GM18909 (cell line): Measurements from ENCODE around the gene C2orf72.
"Not testable (repeated sequence)": the region's sequence is repeated elsewhere in the genome, so short reads cannot be mapped to it uniquely, and the experiment has no call there.

ENCODE experiments used
- ATAC-seq: cut with Tn5 transposase; IDR thresholded peaks from one replicate; pipeline ENCODE4 v1.9.1; 2021; ENCODE audit warnings: mild to moderate bottlenecking; ENCODE audit not compliant: unreplicated experiment, poor library complexity

The C2orf72 gene

DNA sequence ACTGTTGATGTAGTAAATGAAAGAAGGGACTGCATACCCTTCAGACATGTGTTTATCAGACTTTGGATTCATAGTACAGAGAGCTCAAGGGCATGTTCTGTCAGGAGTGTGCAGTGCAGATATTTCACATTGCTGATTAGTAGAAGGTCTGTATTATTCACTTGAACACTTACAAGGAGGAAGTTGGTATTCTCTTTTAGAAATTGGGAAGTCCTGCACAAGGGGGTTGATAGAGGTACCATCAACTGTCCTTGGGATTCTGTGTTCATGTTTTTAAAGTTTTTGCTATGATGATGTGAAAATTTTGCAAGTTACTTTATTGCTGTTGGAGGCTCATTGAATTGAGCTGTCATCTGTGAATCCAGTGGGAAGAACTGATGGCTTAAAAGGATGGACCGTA lies 26.0 kb downstream of the C2orf72 start:
- no peak for ATAC-seq

- no peak for ATAC-seq
Measured at GRCh38 chr2:231065966-231066365, 28.6 kb downstream of the C2orf72 start.

DNA sequence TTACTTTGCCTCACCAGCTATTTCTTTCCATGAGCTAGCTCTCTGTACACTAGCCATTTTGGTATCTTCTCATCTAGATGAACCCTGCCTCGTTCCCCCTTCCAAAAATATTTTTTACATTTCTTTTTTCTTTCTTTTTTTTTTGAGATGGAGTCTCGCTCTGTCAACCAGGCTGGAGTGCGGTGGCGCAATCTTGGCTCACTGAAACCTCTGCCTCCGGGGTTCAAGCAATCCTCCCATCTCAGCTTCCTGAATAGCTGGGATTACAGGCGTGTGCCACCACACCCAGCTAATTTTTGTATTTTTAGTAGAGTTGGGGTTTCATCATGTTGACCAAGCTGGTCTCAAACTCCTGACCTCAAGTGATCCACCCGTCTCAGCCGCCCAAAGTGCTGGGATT lies 30.2 kb downstream of the C2orf72 start:
- not testable (repeated sequence) for ATAC-seq

- ATAC-seq, result no peak
Measured at GRCh38 chr2:231068525-231069222, 31.4 kb downstream of the C2orf72 start.

GRCh38 chr2:231069379-231070054 lies 32.2 kb downstream of the C2orf72 start:
- no peak for ATAC-seq

- ATAC-seq, result no peak
Measured at GRCh38 chr2:231084565-231084964, 47.2 kb downstream of the C2orf72 start.

DNA sequence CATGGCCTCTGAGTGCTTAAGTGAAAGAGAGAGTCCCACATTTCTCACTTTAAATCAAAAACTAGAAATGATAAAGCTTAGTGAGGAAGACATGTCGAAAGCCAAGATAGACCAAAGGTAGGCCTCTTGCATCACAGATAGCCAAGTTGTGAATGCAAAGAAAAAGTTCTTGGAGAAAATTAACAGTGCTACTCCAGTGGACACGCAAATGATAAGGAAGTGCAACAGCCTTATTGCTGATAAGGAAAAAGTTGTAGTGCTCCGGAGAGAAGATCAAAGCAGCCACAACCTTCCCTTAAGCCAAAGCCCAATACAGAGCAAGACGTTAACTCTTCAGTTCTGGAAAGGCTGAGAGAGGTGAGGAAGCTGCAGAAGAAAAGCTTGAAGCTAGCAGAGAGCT lies 51.4 kb downstream of the C2orf72 start:
- ATAC-seq, result no peak

GRCh38 chr2:231093933-231094332 lies 56.6 kb downstream of the C2orf72 start:
- ATAC-seq, result no peak

DNA sequence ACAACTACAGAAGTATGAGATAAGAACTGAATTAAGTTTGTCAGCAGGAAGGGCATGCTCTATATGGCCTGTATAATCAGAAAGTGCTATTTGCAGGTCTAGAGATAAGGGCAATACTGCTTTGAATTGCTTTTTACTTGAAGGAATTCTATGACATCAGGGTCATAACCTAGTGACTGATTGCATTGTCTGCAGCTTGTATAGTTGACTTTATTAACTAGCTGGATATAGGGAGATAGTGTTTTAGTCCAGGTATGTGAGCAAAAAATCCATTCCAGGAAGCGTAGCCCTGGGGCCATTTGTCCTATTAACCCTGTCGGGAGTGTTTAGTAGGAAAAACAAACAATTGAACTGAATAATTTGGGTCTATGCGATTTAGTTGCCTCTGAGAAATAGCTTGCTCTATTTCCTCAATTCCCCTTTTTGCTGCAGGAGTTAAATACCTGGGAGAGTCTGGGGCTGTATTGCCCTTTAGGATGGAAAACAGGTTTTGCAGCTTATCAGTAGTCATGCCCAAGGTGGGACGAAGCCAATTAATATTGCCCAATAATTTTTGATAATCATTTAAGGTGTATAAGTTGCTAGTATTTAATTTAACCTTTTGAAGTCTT lies 57.5 kb downstream of the C2orf72 start:
- no peak for ATAC-seq
